ENCODE measurements around the gene ZNF507.
"Not testable (repeated sequence)": the region's sequence is repeated elsewhere in the genome, so short reads cannot be mapped to it uniquely, and the experiment has no call there.

ZNF507 gene

GRCh38 chr19:32415669-32416068 is 70.3 kb downstream of the ZNF507 start:
- DNase-seq, result no peak

- no peak for DNase-seq
Observed at GRCh38 chr19:32416749-32417456, 71.5 kb downstream of the ZNF507 start.

GRCh38 chr19:32418155-32418554 is 72.7 kb downstream of the ZNF507 start:
- no peak for DNase-seq

- no peak for DNase-seq
Observed at GRCh38 chr19:32421589-32422361, 76.4 kb downstream of the ZNF507 start.

- no peak for DNase-seq
Observed at GRCh38 chr19:32422435-32422834, 77.0 kb downstream of the ZNF507 start.

- DNase-seq, result not testable (repeated sequence)
Observed at GRCh38 chr19:32423944-32424343, 78.5 kb downstream of the ZNF507 start.

- no peak for DNase-seq
Observed at GRCh38 chr19:32427536-32427935, 82.1 kb downstream of the ZNF507 start.

- DNase-seq, result no peak
Observed at GRCh38 chr19:32436692-32437091, 91.3 kb downstream of the ZNF507 start.

- no peak for DNase-seq
Observed at GRCh38 chr19:32437096-32437495, 91.7 kb downstream of the ZNF507 start.

Data from activated T-cell treated with anti-CD3 and anti-CD28 coated beads, Interleukin-2, amount 50 U/mL, for 48 hours (primary cell).